GM12878 (cell line): ENCODE results near the gene LEP. TPM values are rescaled to one million over a fixed set of nuclear protein-coding genes. Genes with fewer than 3 reads are reported as not detected.

Experiments
- ATAC-seq: fragments of 200-7000 bp; cut with Tn5 transposase; 3 replicates; pipeline ENCODE4 v1.9.1; 2020; ENCODE audit warnings: mild to moderate bottlenecking, moderate library complexity
- BruUV-seq: library from RNA; stranded (reverse); fragments of 400-500 nt; replicated peaks from 2 replicates; lab custom pipeline; 2021; lab: Mats Ljungman, UMichigan
- CTCF ChIA-PET: fragments of 300-600 bp; sonication (Branson Sonifier 250); formaldehyde crosslinking; extraction: SDS; loops from one replicate; lab custom pipeline; 2021; ENCODE audit warnings: inconsistent platforms; lab: Yijun Ruan, JAX
- POLR2A ChIA-PET: fragments of 350-600 bp; formaldehyde crosslinking; extraction: SDS; loops from one replicate; lab custom pipeline; 2021; ENCODE audit warnings: inconsistent platforms; lab: Charles Lee
- RAD21 ChIA-PET: fragments of 300-600 bp; sonication (Branson Sonifier 250); formaldehyde crosslinking; loops from one replicate; lab custom pipeline; 2023; ENCODE audit warnings: antibody characterized with exemption; ENCODE audit not compliant: unreplicated experiment; lab: Charles Lee
- SMC1A ChIA-PET: fragments of 300-600 bp; sonication (Branson Sonifier 250); formaldehyde crosslinking; loops from one replicate; lab custom pipeline; 2023; ENCODE audit not compliant: unreplicated experiment, uncharacterized antibody; lab: Charles Lee
- DNase-seq: peaks from one replicate; pipeline ENCODE4 v3.0.0-alpha.2; 2011; ENCODE audit warnings: low read depth, low spot score
- FAIRE-seq: peaks from 3 replicates; lab custom pipeline; 2011; peaks lifted over from hg19 to GRCh38; lab: Jason Lieb, UNC
- H2AFZ ChIP-seq: 2 replicates; pipeline ENCODE4 v1.6.0; 2011; ENCODE audit warnings: low read depth, low read length, control low read depth; ENCODE audit not compliant: control insufficient read depth
- H3K27ac ChIP-seq: 2 replicates; pipeline ENCODE4 v1.5.1; 2011; ENCODE audit warnings: control low read depth; ENCODE audit not compliant: control insufficient read depth, insufficient read depth
- H3K27me3 ChIP-seq, 2 experiments: replicated peaks in 1 of 2; 2 replicates each; pipeline versions ENCODE4 v1.6.0 to v1.6.1; 2011; ENCODE audit warnings: low read length in 1 of 2; ENCODE audit not compliant: control insufficient read depth in 2 of 2, insufficient read depth in 2 of 2
- H3K36me3 ChIP-seq, 2 experiments: 2 replicates each; pipeline ENCODE4 v1.5.1; 2011; ENCODE audit warnings: low read length in 1 of 2; ENCODE audit not compliant: control insufficient read depth in 2 of 2, insufficient read depth in 2 of 2
- H3K4me1 ChIP-seq: 2 replicates; pipeline ENCODE4 v1.6.1; 2011; ENCODE audit warnings: mild to moderate bottlenecking, low read length, moderate library complexity, mixed read lengths; ENCODE audit not compliant: control insufficient read depth, insufficient read depth
- H3K4me2 ChIP-seq: 2 replicates; pipeline ENCODE4 v1.6.0; 2011; ENCODE audit warnings: control low read depth; ENCODE audit not compliant: control insufficient read depth, insufficient read depth
- H3K4me3 ChIP-seq: fragments of 200-600 bp; sonication (generic); 2 replicates; pipeline ENCODE4 v1.5.1; 2016
- H3K79me2 ChIP-seq: 2 replicates; pipeline ENCODE4 v1.6.0; 2011; ENCODE audit warnings: low read length; ENCODE audit not compliant: control insufficient read depth, insufficient read depth
- H3K9ac ChIP-seq: 2 replicates; pipeline ENCODE4 v1.8.0; 2011; ENCODE audit warnings: low read length, control low read depth, mixed read lengths; ENCODE audit not compliant: control insufficient read depth, insufficient read depth
- H3K9me3 ChIP-seq: replicated peaks from 3 replicates; pipeline ENCODE4 v1.5.1; 2011; ENCODE audit warnings: mild to moderate bottlenecking, low read length; ENCODE audit not compliant: control insufficient read depth, insufficient read depth
- H4K20me1 ChIP-seq: 2 replicates; pipeline ENCODE4 v1.6.0; 2011; ENCODE audit not compliant: control insufficient read depth, insufficient read depth
- HDAC2 ChIP-seq: fragments of 200-600 bp; sonication (generic); IDR thresholded peaks from 2 replicates; pipeline ENCODE4 v1.6.1; 2017
- MXI1 ChIP-seq: fragments of 150-350 bp; IDR thresholded peaks from 2 replicates; pipeline ENCODE4 v1.6.1; 2011; ENCODE audit warnings: low read depth, mild to moderate bottlenecking, inconsistent platforms, low read length, improper control_type of control experiment
- NBN ChIP-seq: fragments of 450-650 bp; IDR thresholded peaks from 2 replicates; pipeline ENCODE4 v1.6.1; 2016
- WGBS: methylation state at CpG from one replicate; pipeline ENCODE4 v1.1.6; 2016; ENCODE audit warnings: low lambda C conversion rate; ENCODE audit not compliant: insufficient replicate concordance, insufficient coverage; ENCODE audit errors: missing lambda C conversion rate; 5-methylcytosine and 5-hydroxymethylcytosine counted together
- in situ Hi-C: fragments of 300-500 bp; cut with MboI; formaldehyde crosslinking; loops from 9 replicates; pipeline ENCODE4 v1.14.3; 2018; ENCODE audit warnings: mixed read lengths
- intact Hi-C: fragments of 100-400 bp; cut with micrococcal nuclease; formaldehyde crosslinking; loops from one replicate; pipeline ENCODE4 v1.14.2; 2022; ENCODE audit not compliant: unreplicated experiment
- polyA plus RNA-seq, 11 experiments: library from polyadenylated mRNA; depleted of rRNA in 4 of 11; unstranded in 6 of 11; stranded (reverse) in 5 of 11; fragments of >200 nt; fragmentation: Nextera tagmentation in 4 of 11; fragmentation: Illumina TruSeq in 1 of 11; extraction: Ambion mirVana in 4 of 11; extraction: Trizol in 1 of 11; gene quantifications; 1 replicate in 1 of 11; 2 replicates in 10 of 11; pipeline versions ENCODE4 v1.2.1 to v1.2.3, GENCODE V29; 2011 to 2016; ENCODE audit warnings: inconsistent platforms in 2 of 11, missing spikeins in 2 of 11, low read depth in 1 of 11
- total RNA-seq, 4 experiments: library from RNA; depleted of rRNA in 3 of 4; stranded (reverse); fragments of >200 nt in 3 of 4; fragmentation: Illumina TruSeq in 1 of 4; extraction: Trizol in 1 of 4; gene quantifications; 2 replicates each; pipeline versions ENCODE4 v1.2.1 to v1.2.3, GENCODE V29; 2013 to 2021

The LEP gene
- total and polyA plus RNA-seq, 10 of the 15 experiments (the other 5 are each of a cell fraction or from before 2014, with no cell fraction given) = not detected

- TF ChIP-seq NBN = no peak
- TF ChIP-seq HDAC2 = no peak
- TF ChIP-seq, all 136 proteins: peak for 0
- Histone ChIP-seq H3K36me3 (no peaks in the 10 kb centered on the region), H3K79me2 (no peaks in the 10 kb centered on the region), H4K20me1 (no peaks in the 10 kb centered on the region), H2AFZ (no peak overlapping the region), H3K4me3 (no peak overlapping the region), H3K9ac (no peak overlapping the region), H3K9me3 (no peaks in the 10 kb centered on the region), H3K27ac (no peak overlapping the region), H3K4me2 (no peak overlapping the region), H3K27me3 (peaks cover 0 to 2% of the 10 kb centered on the region in 2 experiments; a peak in 3 of 4 replicates), H3K4me1 (no peaks in the 10 kb centered on the region)
- CTCF ChIA-PET = no interaction called here
- POLR2A ChIA-PET = no interaction called here
- intact Hi-C loops (no loop called here), in situ Hi-C loops (no loop called here)
- no TSS peak for BruUV-seq
- ATAC-seq (no peak), DNase-seq (no peak), FAIRE-seq (no peak)
- SMC1A ChIA-PET = no interaction called here
- RAD21 ChIA-PET = no interaction called here
- 61% methylated on average over 27 of the region's 30 CpGs for WGBS
Observed at GRCh38 chr7:128271942-128272481, 30.9 kb downstream of the LEP start.

- H3K9ac ChIP-seq = no peak overlapping the region
- in situ Hi-C loops = no loop called here
- intact Hi-C loops = no loop called here
- no peak overlapping the region for H3K4me2 ChIP-seq
- H3K9me3 ChIP-seq = no peaks in the 10 kb centered on the region
- no peak overlapping the region for H3K27ac ChIP-seq
- no peak for ATAC-seq
- RAD21 ChIA-PET = no interaction called here
- no peaks in the 10 kb centered on the region; a peak in 2 of 4 replicates for H3K27me3 ChIP-seq
- H4K20me1 ChIP-seq = no peaks in the 10 kb centered on the region
- BruUV-seq = no TSS peak
- SMC1A ChIA-PET = no interaction called here
- WGBS = 22% methylated on average over 4 of the region's 4 CpGs
- H3K79me2 ChIP-seq = no peaks in the 10 kb centered on the region
- TF ChIP-seq MXI1 = no peak
- no peak for FAIRE-seq
- no peaks in the 10 kb centered on the region for H3K36me3 ChIP-seq
- H3K4me3 ChIP-seq = no peak overlapping the region
- POLR2A ChIA-PET = no interaction called here
- no peak overlapping the region for H2AFZ ChIP-seq
- no peak for DNase-seq
- no peaks in the 10 kb centered on the region for H3K4me1 ChIP-seq
- CTCF ChIA-PET = no interaction called here
Observed at GRCh38 chr7:128274246-128274883, 33.3 kb downstream of the LEP start.
